Measurements from ENCODE around the gene RNASET2. TPM values are rescaled to one million over a fixed set of nuclear protein-coding genes. Genes with fewer than 3 reads are reported as not detected.

RNASET2 gene
- total and polyA plus RNA-seq, 2 of the 13 experiments (the other 11 are each of a cell fraction or from before 2014, with no cell fraction given), result 44.6 to 597 TPM

- TF ChIP-seq ZBTB40 (IDR thresholded peaks at IDR 0.05) (no peak), ZBTB40 (CRISPR knock-in tag; IDR thresholded peaks at IDR 0.05) (peak; percentile 79), FOXJ3 (CRISPR knock-in tag; IDR thresholded peaks at IDR 0.05; ENCODE audit: borderline replicate concordance) (0 out of 2 replicates have a peak, but pooled peaks have one; percentile 18), CSRNP1 (CRISPR knock-in tag; IDR thresholded peaks at IDR 0.05) (peak; percentile 28; the same call in 1 of the 2 replicates), ZNF567 (CRISPR knock-in tag; IDR thresholded peaks at IDR 0.05; ENCODE audit: borderline replicate concordance) (peak; percentile 89), HINFP (CRISPR knock-in tag; IDR thresholded peaks at IDR 0.05; ENCODE audit: low read depth) (no peak; the same call in 1 of the 2 replicates), SRY (CRISPR knock-in tag; IDR thresholded peaks at IDR 0.05) (peak; percentile 97), ZNF432 (CRISPR knock-in tag; IDR thresholded peaks at IDR 0.05; ENCODE audit: borderline replicate concordance) (0 out of 2 replicates have a peak, but pooled peaks have one; percentile 58), ZNF768 (CRISPR knock-in tag; IDR thresholded peaks at IDR 0.05) (peak; percentile 51; the same call in 1 of the 2 replicates), MIER3 (CRISPR knock-in tag; IDR thresholded peaks at IDR 0.05; ENCODE audit: borderline replicate concordance) (peak; percentile 64; the same call in 1 of the 2 replicates), ZNF235 (CRISPR knock-in tag; IDR thresholded peaks at IDR 0.05; ENCODE audit: borderline replicate concordance) (peak; percentile 79; the same call in 1 of the 2 replicates), HOXA3 (CRISPR knock-in tag; IDR thresholded peaks at IDR 0.05) (peak; percentile 94), ZNF451 (CRISPR knock-in tag; IDR thresholded peaks at IDR 0.05) (peak; percentile 75; the same call in 1 of the 2 replicates), WIZ (CRISPR knock-in tag; IDR thresholded peaks at IDR 0.05) (peak; percentile 68; the same call in 1 of the 2 replicates), ZNF709 (CRISPR knock-in tag; IDR thresholded peaks at IDR 0.05) (peak; percentile 94)
These were observed 43.0 kb upstream of the RNASET2 start, which contains the start of gene CEP43 (continued) for GRCh38 chr6:166999145-166999883.

All from HepG2 (cell line).